ENCODE results near the gene EIF3L. TPM values are rescaled to one million over a fixed set of nuclear protein-coding genes. Genes with fewer than 3 reads are reported as not detected.
A peak's percentile ranks its signal among the peaks of the same experiment; 100 is the strongest.

Gene EIF3L
- total RNA-seq, 1 donor from 2014 or later, result 383 TPM

- DNase-seq (ENCODE audit: low spot score), result no peak
These were observed 5.7 kb downstream of the EIF3L start for GRCh38 chr22:37854946-37855345.

- no peak for DNase-seq (ENCODE audit: low spot score)
These were observed 6.2 kb downstream of the EIF3L start for GRCh38 chr22:37855462-37855861.

- no peak for DNase-seq (ENCODE audit: low spot score)
These were observed 11.7 kb downstream of the EIF3L start for GRCh38 chr22:37860796-37861421.

GRCh38 chr22:37862570-37863325 lies 13.5 kb downstream of the EIF3L start:
- DNase-seq (ENCODE audit: low spot score), result no peak

GRCh38 chr22:37865510-37865909 lies 16.3 kb downstream of the EIF3L start:
- DNase-seq (ENCODE audit: low spot score), result no peak

GRCh38 chr22:37870273-37870672 lies 21.1 kb downstream of the EIF3L start:
- no peak for DNase-seq (ENCODE audit: low spot score)

GRCh38 chr22:37880668-37881440 lies 31.6 kb downstream of the EIF3L start:
- no peak for DNase-seq (ENCODE audit: low spot score)

GRCh38 chr22:37884420-37884819 lies 35.2 kb downstream of the EIF3L start:
- DNase-seq (ENCODE audit: low spot score), result no peak

GRCh38 chr22:37887584-37888378 lies 38.6 kb downstream of the EIF3L start:
- DNase-seq (ENCODE audit: low spot score), result peak; percentile 69

GRCh38 chr22:37891926-37892325 lies 42.7 kb downstream of the EIF3L start:
- no peak for DNase-seq (ENCODE audit: low spot score)

GRCh38 chr22:37892566-37893335 lies 43.5 kb downstream of the EIF3L start:
- DNase-seq (ENCODE audit: low spot score), result peak; percentile 46

GRCh38 chr22:37893583-37893983 lies 44.4 kb downstream of the EIF3L start:
- DNase-seq (ENCODE audit: low spot score), result no peak

GRCh38 chr22:37894939-37895670 lies 45.9 kb downstream of the EIF3L start:
- no peak for DNase-seq (ENCODE audit: low spot score)

- DNase-seq (ENCODE audit: low spot score), result no peak
These were observed 47.0 kb downstream of the EIF3L start for GRCh38 chr22:37896181-37896592.

- DNase-seq (ENCODE audit: low spot score), result no peak
These were observed 47.7 kb downstream of the EIF3L start for GRCh38 chr22:37896939-37897338.

GRCh38 chr22:37897807-37898206 lies 48.6 kb downstream of the EIF3L start:
- DNase-seq (ENCODE audit: low spot score), result no peak

GRCh38 chr22:37898441-37899181 lies 49.4 kb downstream of the EIF3L start:
- DNase-seq (ENCODE audit: low spot score), result peak; percentile 53

- DNase-seq (ENCODE audit: low spot score), result no peak
These were observed 55.6 kb downstream of the EIF3L start for GRCh38 chr22:37904572-37905533.
